NCI-H1436 (cell line): ENCODE data around the gene RPL22.
"Not testable (repeated sequence)": the region's sequence is repeated elsewhere in the genome, so short reads cannot be mapped to it uniquely, and the experiment has no call there.

Experiments used
- DNase-seq: peaks from one replicate; lab custom pipeline; 2025; lab: John Stamatoyannopoulos, UW

Gene RPL22

GRCh38 chr1:6233376-6233775 is 34.0 kb upstream of the RPL22 start:
- DNase-seq, result no peak

- no peak for DNase-seq
Measured at GRCh38 chr1:6225651-6226050, 26.3 kb upstream of the RPL22 start.

DNA sequence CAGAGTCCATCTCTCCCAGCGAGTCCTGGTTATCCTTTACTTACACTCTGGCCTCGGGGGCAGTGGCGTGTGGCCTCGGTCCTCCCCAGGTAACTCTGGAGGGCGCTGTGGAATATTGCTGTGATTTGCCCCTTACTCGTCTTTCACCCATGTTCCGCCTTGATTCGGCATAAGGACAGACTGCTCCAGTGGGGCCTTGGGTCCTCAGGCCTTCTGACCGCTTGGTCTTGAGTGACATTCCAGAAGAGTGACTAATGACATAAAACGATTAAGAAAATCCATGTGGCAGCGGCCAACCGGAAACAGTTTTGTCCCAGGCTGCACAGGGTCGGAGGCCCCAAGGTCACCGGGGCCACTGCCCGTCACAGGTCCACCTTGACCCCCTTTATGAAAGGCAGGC is 25.3 kb upstream of the RPL22 start:
- DNase-seq, result no peak

- no peak for DNase-seq
Measured at GRCh38 chr1:6223617-6224016, 24.2 kb upstream of the RPL22 start.

DNA sequence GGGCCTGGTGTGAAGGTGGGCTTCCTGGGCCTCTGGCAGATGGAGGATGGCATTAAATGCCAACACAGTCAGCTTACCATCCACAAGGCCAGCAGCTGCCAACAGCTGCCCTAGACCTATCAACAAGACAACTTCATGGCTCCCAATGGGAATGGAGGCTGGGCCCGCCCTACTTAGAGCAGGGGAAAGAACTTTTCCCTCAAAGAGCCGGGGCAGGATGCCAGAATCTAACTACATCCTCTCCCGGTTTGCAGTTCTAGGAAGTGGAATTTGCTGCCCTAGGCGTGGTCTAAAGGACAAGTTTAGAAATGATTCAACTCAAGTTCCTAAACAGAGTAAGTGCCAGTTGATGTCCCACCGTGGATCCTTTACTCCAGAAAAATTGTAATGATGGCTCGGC is 23.2 kb upstream of the RPL22 start:
- DNase-seq, result no peak

- no peak for DNase-seq
Measured at GRCh38 chr1:6221210-6221784, 21.9 kb upstream of the RPL22 start.

DNA sequence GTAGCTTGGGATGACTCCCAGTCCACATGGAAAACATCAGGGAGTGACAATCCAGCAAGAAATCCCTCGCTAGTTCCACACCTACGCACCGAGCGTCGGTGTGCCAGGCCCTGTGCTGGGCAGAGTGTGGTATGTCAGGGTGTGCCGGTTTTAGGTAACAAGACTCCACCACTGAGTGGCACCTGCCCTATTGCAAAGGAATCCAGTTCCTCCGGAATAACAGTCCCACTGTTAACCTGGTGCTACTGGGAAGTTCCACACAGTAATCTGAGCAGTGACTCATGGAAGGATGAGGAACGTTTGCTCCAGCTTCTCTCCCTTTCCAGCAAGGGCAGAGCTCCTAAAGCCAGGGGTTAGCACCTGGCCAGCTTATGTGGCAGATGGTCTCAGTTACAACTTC is 20.8 kb upstream of the RPL22 start:
- DNase-seq, result no peak

DNA sequence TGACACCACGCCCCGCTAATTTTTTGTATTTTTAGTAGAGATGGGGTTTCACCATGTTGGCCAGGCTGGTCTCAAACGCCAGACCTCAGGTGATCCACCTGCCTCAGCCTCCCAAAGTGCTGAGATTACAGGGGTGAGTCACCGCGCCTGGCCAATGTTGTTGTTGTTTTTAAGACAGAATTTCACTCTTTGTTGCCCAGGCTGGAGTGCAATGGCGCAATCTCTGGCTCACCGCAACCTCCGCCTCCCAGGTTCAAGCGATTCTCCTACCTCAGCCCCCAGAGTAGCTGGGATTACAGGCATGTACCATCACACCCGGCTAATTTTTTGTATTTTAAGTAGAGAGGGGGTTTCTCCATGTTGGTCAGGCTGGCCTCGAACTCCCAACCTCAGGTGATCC is 20.2 kb upstream of the RPL22 start:
- DNase-seq, result not testable (repeated sequence)

- no peak for DNase-seq
Measured at GRCh38 chr1:6218375-6219164, 19.2 kb upstream of the RPL22 start.

- no peak for DNase-seq
Measured at GRCh38 chr1:6212193-6212959, 13.0 kb upstream of the RPL22 start.

- DNase-seq, result no peak
Measured at GRCh38 chr1:6211731-6212130, 12.3 kb upstream of the RPL22 start.

- no peak for DNase-seq
Measured at GRCh38 chr1:6210591-6211355, 11.4 kb upstream of the RPL22 start.

GRCh38 chr1:6209661-6210580 is 10.5 kb upstream of the RPL22 start:
- DNase-seq, result no peak

DNA sequence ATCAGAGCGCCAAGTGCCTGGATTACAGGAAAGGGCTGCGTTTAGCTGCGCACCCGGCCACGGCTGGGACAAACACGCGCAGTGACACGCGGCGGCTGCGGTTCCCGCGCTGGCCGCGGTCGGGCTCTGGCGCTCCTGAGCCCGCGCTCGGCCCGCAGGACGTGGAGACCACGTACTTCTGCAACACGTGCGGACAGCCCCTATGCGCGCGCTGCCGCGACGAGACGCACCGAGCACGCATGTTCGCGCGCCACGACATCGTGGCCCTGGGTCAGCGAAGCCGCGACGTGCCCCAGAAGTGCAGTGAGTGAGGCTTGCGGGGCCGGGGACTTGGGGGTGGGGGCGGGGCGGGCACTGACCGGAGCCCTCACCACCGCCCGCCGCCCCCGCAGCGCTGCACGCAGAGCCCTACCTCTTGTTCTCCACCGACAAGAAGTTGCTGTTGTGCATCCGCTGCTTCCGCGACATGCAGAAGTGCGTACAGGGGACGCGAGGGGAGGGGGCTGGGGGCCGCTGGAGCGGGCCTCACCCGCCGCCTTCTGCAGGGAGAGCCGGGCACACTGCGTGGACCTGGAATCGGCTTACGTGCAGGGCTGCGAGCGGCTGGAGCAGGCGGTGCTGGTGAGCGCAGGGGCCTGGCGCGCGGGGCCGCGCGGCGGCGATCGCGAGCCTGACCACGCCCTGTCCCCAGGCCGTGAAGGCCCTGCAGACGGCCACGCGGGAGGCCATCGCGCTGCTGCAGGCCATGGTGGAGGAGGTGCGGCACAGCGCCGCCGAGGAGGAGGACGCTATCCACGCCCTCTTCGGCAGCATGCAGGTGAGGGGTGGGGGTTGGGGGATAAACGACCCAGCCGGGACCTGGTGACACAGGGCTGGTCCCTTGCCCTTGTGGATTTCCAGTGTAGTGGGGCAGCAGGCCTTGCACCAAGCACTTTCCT is 9.6 kb upstream of the RPL22 start:
- DNase-seq, result no peak

- DNase-seq, result no peak
Measured at GRCh38 chr1:6207921-6208320, 8.5 kb upstream of the RPL22 start.

DNA sequence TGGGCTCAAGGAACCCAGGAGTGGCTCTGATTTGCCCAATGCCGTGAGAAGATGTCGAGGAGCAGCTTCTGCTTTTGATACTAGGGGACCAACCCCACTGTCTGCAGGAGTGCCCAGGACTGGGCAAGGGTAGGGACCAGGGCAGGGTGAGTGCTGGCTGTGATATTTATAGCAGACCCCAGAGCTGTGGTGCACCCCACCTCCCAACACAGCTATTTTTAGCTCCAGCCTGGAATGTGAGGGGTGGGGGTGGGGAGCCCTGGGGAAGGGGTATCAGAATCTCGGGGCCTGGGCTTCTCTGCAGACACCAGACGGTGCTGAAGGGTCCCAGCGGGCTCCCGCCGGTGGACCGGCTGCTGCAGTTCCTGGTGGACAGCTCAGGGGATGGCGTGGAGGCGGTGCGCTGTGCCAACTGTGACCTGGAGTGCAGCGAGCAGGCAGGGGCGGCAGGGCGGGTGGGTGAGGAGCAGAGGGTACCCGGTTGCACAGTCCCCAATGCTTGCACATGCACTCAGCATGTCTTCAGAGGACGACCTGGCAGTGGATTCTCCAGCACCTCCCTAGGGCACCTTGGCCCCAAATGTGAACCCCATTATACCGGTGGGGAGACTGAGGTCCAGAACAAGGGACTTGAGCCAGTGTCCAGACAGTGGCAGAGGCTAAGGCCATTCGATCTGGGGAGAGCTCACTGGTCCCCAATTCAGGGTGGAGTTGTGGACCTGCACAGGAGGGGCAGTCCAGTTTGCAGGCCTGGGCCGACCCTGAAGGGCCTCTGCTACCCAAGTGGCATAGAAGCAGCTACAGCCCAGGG is 7.9 kb upstream of the RPL22 start:
- no peak for DNase-seq

DNA sequence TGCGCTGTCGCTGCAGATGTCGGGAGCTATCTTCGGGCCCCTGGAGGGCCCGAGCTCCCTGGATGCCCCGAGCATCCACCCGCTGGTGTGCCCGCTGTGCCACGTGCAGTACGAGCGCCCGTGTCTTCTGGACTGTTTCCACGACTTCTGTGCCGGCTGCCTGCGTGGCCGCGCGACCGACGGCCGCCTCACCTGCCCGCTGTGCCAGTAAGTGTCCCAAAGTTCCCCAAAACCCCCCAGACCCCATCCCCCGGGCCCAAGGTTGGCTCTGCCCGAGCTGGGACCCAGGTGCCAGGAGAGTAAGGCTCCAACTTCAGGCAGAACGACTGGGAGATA is 7.1 kb upstream of the RPL22 start:
- no peak for DNase-seq

GRCh38 chr1:6205849-6206519 is 6.6 kb upstream of the RPL22 start, which contains the start of gene RNF207:
RNF207 (plus strand) TSS chr1:6206119; CDS start chr1:6206536, 417 bp downstream.
- no peak for DNase-seq

- DNase-seq, result no peak
Measured at GRCh38 chr1:6202256-6202655, 2.9 kb upstream of the RPL22 start.
